Endodermal cell (in vitro differentiated cells): ENCODE measurements around the gene SFSWAP. TPM values are rescaled to one million over a fixed set of nuclear protein-coding genes. Genes with fewer than 3 reads are reported as not detected.
A peak's percentile ranks its signal among the peaks of the same experiment; 100 is the strongest.

Experiments
- DNase-seq: peaks from one replicate; pipeline ENCODE4 v3.0.0-alpha.2; 2017
- H3K27ac ChIP-seq: 2 replicates; pipeline ENCODE4 v1.5.1; 2013; ENCODE audit warnings: mild to moderate bottlenecking, low read depth, low read length, moderate library complexity
- H3K27me3 ChIP-seq: 2 replicates; pipeline ENCODE4 v1.6.1; 2013; ENCODE audit warnings: mild to moderate bottlenecking, low read length, moderate library complexity; ENCODE audit not compliant: insufficient read depth, control insufficient read depth, poor library complexity, severe bottlenecking
- H3K36me3 ChIP-seq: 2 replicates; pipeline ENCODE4 v1.7.0; 2013; ENCODE audit warnings: mild to moderate bottlenecking, low read length, moderate library complexity; ENCODE audit not compliant: control insufficient read depth, insufficient read depth
- H3K4me1 ChIP-seq: one replicate; pipeline ENCODE4 v1.7.0; 2013; ENCODE audit warnings: low read length; ENCODE audit not compliant: control insufficient read depth, insufficient read depth
- H3K4me3 ChIP-seq: 2 replicates; pipeline ENCODE4 v1.5.1; 2013; ENCODE audit warnings: mild to moderate bottlenecking, low read length, moderate library complexity
- H3K9ac ChIP-seq: 2 replicates; pipeline ENCODE4 v1.6.1; 2013; ENCODE audit warnings: mild to moderate bottlenecking, low read length, moderate library complexity; ENCODE audit not compliant: poor library complexity, severe bottlenecking; ENCODE audit errors: extremely low read depth
- H3K9me3 ChIP-seq: 2 replicates; pipeline ENCODE4 v1.6.1; 2013; ENCODE audit warnings: mild to moderate bottlenecking, low read length, moderate library complexity; ENCODE audit not compliant: control insufficient read depth
- H3K27ac Mint-ChIP-seq: 2 replicates; pipeline ENCODE4 v1.8.0; 2020; ENCODE audit warnings: mixed read lengths
- H3K27me3 Mint-ChIP-seq: 2 replicates; pipeline ENCODE4 v1.8.0; 2021; ENCODE audit warnings: mild to moderate bottlenecking, mixed read lengths; ENCODE audit not compliant: insufficient read depth
- H3K36me3 Mint-ChIP-seq: 2 replicates; pipeline ENCODE4 v1.8.0; 2020; ENCODE audit warnings: low read depth, mixed read lengths
- H3K4me1 Mint-ChIP-seq: 2 replicates; pipeline ENCODE4 v1.8.0; 2020; ENCODE audit warnings: mixed read lengths
- H3K4me3 Mint-ChIP-seq: 2 replicates; pipeline ENCODE4 v1.8.0; 2020; ENCODE audit warnings: mild to moderate bottlenecking, moderate library complexity, mixed read lengths
- H3K9me3 Mint-ChIP-seq: 2 replicates; pipeline ENCODE4 v1.8.0; 2020; ENCODE audit warnings: mild to moderate bottlenecking, mixed read lengths
- CTCF ChIP-seq: fragments of 200-600 bp; sonication (generic); conservative IDR thresholded peaks from 2 replicates; pipeline ENCODE4 v1.5.0; 2021; ENCODE audit warnings: antibody characterized with exemption, mild to moderate bottlenecking
- WGBS, 2 experiments: methylation state at CpG; one replicate each; pipeline versions ENCODE4 v1.1.5 to v1.1.7; 2013; ENCODE audit warnings: missing lambda C conversion rate in 2 of 2, mixed read lengths in 1 of 2; ENCODE audit not compliant: insufficient coverage in 1 of 2, insufficient read length in 1 of 2; 5-methylcytosine and 5-hydroxymethylcytosine counted together
- total RNA-seq, 2 donors: library from RNA; stranded (reverse); fragmentation: NEBNext Ultra II Directional in 1 of 2; extraction: Animal tissue kit (Norgen Biotek cat#: 25700) in 1 of 2; gene quantifications; 2 replicates in 1 of 2; 3 replicates in 1 of 2; pipeline ENCODE4 v1.2.1, GENCODE V29; 2021

SFSWAP gene
- total RNA-seq, 2 donors from 2014 or later = 50.0 to 52.3 TPM

GRCh38 chr12:131829356-131829747 is 118.5 kb downstream of the SFSWAP start:
- Mint-ChIP-seq H3K4me3 (peak overlapping the region; percentile 55), H3K9me3 (no peaks in the 10 kb centered on the region), H3K27ac (no peak overlapping the region), H3K4me1 (peaks cover 2% of the 10 kb centered on the region), H3K36me3 (no peaks in the 10 kb centered on the region), H3K27me3 (peaks cover 47% of the 10 kb centered on the region)
- H3K9me3 ChIP-seq = no peaks in the 10 kb centered on the region
- WGBS, 2 experiments = 13 to 21% methylated on average over 9 to 27 of the region's 27 CpGs
- peak; percentile 79 for DNase-seq
- no peak for TF ChIP-seq CTCF
- H3K9ac ChIP-seq = no peak overlapping the region
- H3K4me3 ChIP-seq = peak overlapping the region; percentile 73
- no peak overlapping the region for H3K27ac ChIP-seq
- H3K36me3 ChIP-seq = no peaks in the 10 kb centered on the region
- H3K4me1 ChIP-seq = no peaks in the 10 kb centered on the region
- peaks cover 29% of the 10 kb centered on the region for H3K27me3 ChIP-seq

GRCh38 chr12:131829791-131830334 is 119.0 kb downstream of the SFSWAP start:
- WGBS, 2 experiments = 19 to 29% methylated on average over 10 to 28 of the region's 28 CpGs
- peak overlapping the region; percentile 73 for H3K4me3 ChIP-seq
- H3K4me1 Mint-ChIP-seq = peaks cover 2% of the 10 kb centered on the region
- no peak overlapping the region for H3K27ac ChIP-seq
- H3K27me3 Mint-ChIP-seq = peaks cover 46% of the 10 kb centered on the region
- no peaks in the 10 kb centered on the region for H3K9me3 ChIP-seq
- H3K4me3 Mint-ChIP-seq = peak overlapping the region; percentile 55
- H3K4me1 ChIP-seq = no peaks in the 10 kb centered on the region
- H3K36me3 ChIP-seq = no peaks in the 10 kb centered on the region
- no peak overlapping the region for H3K27ac Mint-ChIP-seq
- no peak for TF ChIP-seq CTCF
- H3K9ac ChIP-seq = peak overlapping the region; percentile 11
- peaks cover 29% of the 10 kb centered on the region for H3K27me3 ChIP-seq
- peak; percentile 85 for DNase-seq
- H3K36me3 Mint-ChIP-seq = no peaks in the 10 kb centered on the region
- H3K9me3 Mint-ChIP-seq = no peaks in the 10 kb centered on the region

GRCh38 chr12:131830335-131830913 is 119.5 kb downstream of the SFSWAP start:
- H3K27ac Mint-ChIP-seq = no peak overlapping the region
- H3K36me3 Mint-ChIP-seq = no peaks in the 10 kb centered on the region
- Histone ChIP-seq H3K36me3 (no peaks in the 10 kb centered on the region), H3K4me3 (peak overlapping the region; percentile 73), H3K9ac (peak overlapping the region; percentile 15), H3K27ac (peak overlapping the region; percentile 72), H3K27me3 (peaks cover 29% of the 10 kb centered on the region), H3K4me1 (no peaks in the 10 kb centered on the region), H3K9me3 (no peaks in the 10 kb centered on the region)
- TF ChIP-seq CTCF = peak; percentile 69
- no peaks in the 10 kb centered on the region for H3K9me3 Mint-ChIP-seq
- peaks cover 42% of the 10 kb centered on the region for H3K27me3 Mint-ChIP-seq
- 0 to 2% methylated on average over 26 to 50 of the region's 50 CpGs for WGBS, 2 experiments
- H3K4me3 Mint-ChIP-seq = peak overlapping the region; percentile 55
- DNase-seq = peak; percentile 92
- peaks cover 2% of the 10 kb centered on the region for H3K4me1 Mint-ChIP-seq
